GM21381 (cell line): ENCODE data around the gene KCNK16.

Experiments
- ATAC-seq: cut with Tn5 transposase; IDR thresholded peaks from one replicate; pipeline ENCODE4 v1.9.1; 2021; ENCODE audit warnings: mild to moderate bottlenecking, moderate library complexity; ENCODE audit not compliant: unreplicated experiment

KCNK16 gene

DNA sequence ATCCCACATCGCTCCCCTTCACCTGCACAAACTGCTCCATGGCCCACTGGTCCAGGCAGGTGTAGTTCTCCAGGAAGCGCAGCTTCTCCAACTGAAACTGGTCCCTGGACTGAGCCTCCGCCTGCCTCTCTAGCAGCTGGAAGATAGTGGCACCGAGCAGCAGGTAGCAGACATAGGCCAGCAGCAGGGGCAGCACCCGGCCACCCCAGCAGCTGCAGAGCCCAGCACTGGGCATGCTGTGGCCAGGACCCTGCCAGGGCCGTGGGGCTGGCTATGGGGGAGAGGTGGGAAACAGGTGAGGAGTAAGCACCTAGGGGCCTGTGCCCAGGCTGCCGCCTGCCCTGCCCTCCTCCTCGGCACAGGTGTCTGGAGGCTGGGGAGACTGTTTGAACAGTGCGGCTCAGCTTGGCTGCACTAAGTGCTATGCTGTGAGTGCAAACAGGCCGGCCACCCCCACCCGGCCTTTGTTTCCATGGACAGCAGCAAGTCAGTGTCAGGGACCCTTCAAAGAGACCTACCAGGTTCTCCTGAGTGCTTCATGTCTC is at the start of gene KCNK16:
KCNK16 (minus strand) TSS at position 397 of the 545 bp plus-strand sequence; CDS start at position 235, 162 bp downstream.
- ATAC-seq: no peak

- no peak for ATAC-seq
Observed at GRCh38 chr6:39370390-39370789, 47.9 kb upstream of the KCNK16 start.

- ATAC-seq: no peak
Observed at GRCh38 chr6:39369987-39370386, 47.5 kb upstream of the KCNK16 start.

- no peak for ATAC-seq
Observed at GRCh38 chr6:39367700-39368099, 45.2 kb upstream of the KCNK16 start.

GRCh38 chr6:39366931-39367618 is 44.6 kb upstream of the KCNK16 start:
- ATAC-seq: no peak

DNA sequence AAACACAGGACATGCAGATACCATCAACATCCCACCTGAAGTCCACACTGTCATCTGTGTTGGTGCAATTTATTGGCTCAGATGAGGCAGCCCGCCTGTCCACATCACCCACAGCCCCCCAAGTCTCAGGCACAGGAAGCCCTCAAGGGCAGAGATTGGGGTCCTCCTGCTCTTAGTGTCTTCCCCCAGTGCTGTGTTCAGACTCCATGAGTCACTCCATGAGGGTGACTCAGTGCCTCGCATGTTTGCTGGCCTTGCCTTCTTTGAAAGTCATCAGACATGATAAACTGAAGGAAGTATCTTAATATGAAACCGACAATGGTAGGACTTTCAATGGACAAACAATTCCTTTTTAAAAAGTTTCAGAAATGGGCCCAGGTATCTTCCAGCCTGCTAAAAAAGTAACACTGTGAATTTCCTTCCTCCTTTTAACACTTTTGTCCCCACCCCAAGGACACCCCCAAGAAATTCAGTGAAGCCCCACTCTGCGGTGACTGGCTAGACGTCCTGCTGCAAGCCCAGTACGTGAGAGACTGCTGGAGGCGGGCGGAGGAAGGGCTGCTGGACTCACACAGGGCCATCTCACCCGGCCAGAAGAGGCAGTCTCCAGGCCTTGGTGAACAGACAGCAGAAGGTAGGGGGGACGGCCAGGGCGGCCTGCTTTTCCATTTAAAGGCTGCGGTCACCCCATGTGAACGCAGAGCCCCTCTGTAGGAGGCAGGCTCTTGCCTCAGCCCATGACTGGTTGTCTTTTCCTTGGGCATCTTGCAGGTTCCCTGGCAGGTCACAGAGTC is 43.0 kb upstream of the KCNK16 start:
- no peak for ATAC-seq

DNA sequence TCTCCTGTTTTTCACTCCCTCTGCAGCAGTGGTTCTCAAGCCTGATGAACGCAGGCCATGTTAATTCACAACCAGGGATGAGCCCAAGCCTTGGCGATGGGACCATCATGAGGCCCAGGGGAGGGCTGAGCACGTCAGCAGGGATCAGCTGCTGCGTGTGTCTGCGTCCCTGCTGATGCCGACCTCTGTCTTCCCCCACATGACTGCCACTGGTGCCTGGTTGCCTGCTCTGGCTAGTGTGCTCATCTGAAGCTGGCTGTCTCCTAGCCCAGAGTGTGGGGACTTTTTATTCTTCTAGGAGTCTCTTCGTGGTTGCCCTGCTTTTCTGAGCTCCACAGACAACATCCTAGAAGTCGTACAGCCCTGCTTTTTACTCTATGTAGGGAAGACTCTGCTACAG is 40.8 kb upstream of the KCNK16 start:
- no peak for ATAC-seq

DNA sequence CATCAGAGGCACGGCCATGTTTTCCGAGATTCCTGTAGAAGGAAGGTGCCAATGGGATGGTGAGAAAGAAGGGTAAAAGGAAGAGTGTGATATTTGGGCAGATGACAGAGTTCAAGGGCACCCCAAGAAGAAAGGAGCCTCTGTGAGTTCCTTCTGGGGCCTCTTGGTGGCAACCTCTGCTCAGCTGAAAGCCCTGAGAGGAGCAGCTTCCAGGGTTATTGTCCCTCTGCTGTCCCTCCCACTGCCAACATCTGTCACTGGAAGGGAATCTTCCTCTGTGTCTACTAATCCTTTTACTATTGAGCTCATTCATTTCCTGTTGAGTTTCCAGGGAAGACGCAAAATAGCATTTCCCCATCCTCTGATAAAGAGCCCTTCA is 40.0 kb upstream of the KCNK16 start:
- ATAC-seq: peak; percentile 14

DNA sequence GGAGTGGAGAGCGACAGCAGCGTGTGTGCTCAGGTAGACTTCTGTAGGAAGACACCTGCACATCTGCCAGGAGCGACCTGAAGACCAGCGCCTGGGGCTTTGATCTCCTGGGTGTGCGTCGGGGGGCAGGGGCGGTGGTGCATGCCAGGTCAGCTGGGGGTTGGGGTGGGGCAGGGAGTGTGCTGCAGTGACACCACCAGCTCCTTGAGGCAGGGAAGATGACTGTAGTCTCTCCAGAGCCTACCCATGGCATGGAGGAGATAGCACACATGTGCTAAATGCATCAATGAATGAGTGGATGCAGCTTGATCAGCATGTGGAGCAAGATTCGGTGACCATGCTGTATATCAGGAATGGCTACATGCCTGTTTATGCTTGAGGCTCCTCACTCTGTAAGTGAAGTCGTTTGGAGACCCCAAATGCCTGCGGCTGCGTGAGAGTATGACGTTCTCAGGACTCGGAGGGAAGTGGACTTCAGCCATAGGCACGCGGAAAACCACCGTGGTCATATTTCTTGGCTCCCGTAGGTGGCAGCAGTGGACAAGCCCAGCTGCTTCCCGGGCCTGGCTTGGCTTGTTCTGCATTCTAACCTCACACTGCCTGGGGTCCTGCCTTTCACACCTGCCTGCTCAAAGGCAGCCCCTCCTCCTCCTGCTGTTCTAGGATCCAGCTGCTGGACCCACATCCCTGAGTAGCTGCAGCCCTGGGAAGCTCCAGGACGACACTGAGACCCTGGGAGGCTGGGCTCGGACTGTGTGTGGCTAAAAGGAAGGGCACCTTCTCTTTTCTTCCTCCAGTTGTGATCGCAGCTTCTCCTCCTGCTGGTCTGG is 39.4 kb upstream of the KCNK16 start:
- ATAC-seq: peak; percentile 62

DNA sequence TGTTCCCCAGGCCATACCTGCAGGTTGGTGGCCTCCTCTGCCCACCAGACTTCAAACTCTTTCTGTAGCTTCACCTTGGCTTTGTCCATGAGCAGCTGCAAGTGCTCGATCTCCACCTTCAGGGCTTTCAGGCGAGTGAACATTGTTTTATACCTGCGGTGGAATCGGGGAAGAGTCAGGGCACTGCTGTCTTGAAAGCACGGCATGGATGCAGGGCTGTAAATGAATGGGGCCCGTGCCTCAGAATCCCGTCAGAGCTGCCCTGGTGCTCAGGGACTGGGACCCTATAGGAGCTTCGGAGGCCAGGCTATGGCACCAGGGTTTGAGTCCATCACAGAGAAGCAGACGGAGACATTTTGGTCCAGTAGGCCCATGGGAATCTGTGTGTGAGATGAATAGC is 37.9 kb upstream of the KCNK16 start:
- no peak for ATAC-seq

GRCh38 chr6:39357998-39358686 is 35.6 kb upstream of the KCNK16 start:
- no peak for ATAC-seq

DNA sequence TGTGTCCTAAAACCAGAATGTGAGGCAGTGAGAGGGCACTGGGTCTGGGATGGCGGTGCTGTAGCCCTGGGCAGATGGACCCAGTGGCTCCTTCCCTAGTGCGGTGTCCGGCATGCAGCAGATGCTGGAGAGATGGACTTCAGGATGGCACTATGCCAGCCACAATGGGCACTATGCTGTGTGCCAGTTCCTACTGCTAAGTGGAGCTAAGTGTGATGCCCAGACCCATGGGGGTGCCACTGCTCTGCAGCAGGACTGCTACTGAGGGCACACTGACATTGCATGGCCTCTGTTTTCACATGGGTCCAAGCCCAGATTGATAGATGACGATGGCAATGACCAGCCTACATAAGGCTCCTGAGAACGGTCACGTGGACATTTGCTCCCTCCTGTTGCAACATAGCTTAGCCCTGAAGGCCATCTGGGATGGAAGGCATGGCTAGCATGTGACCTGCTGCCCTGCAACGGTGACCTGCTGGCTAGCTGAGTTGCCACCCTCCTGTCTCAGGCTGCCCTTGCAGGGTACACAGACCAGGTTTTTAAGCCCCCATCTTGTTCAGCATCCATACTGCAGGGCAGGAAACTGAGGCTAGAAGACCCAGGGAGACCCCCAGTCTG is 31.3 kb upstream of the KCNK16 start:
- ATAC-seq: no peak

GRCh38 chr6:39350723-39351505 is 28.4 kb upstream of the KCNK16 start:
- ATAC-seq: no peak

DNA sequence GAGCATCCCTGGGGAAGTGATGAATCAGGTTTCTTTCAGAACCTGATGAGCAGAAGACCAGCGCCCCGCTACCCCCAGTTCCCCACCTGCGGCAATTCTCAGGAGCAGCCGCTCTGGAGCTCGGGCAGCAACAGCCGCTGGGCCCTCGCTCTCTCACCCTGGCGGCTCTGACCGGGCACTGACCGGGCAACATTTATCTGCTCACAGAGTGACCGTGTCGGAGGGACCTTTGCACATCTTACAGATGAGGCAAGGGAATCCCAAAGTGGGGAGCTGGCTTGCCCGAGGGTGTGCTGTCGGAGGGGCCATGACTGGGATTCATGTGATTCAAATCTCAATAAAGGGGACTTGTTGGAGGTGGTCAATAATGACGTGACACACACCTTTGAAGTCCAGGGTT is 26.2 kb upstream of the KCNK16 start:
- ATAC-seq: no peak

DNA sequence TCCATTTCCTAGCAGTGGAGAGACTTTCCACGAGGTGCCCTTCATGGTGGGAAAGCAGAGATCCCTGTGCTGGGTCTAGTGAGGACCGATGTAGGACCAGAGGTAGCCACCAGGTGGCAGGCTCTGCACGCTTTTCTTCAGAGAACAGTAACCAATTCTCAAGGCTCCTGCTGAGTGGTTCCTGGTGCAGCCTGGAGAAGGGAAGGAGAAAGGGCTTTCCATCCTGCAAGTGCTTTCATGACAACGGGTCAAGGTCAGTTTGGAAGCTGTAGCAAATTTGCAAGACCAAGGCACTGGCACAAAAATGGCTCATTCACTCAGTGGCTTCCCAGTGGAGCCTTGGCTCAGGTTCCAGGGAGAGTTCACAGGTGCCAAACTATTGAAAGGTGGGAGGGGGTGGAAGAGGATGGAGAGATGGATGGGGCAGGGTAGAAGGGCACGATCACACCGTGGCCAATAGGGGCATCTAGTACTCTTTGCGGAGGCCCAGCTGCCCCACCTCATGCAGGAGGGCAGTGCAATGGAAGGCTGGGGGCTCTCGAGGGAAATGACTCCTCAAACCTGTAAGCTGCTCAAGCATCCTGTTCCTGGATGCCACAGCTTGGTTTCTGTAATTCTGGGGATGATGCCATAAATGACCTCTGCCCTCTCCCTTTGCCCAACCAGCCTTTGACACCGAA is 25.5 kb upstream of the KCNK16 start:
- ATAC-seq: peak; percentile 62

- no peak for ATAC-seq
Observed at GRCh38 chr6:39347206-39347605, 24.7 kb upstream of the KCNK16 start.

GRCh38 chr6:39344821-39345280 is 22.3 kb upstream of the KCNK16 start:
- no peak for ATAC-seq

DNA sequence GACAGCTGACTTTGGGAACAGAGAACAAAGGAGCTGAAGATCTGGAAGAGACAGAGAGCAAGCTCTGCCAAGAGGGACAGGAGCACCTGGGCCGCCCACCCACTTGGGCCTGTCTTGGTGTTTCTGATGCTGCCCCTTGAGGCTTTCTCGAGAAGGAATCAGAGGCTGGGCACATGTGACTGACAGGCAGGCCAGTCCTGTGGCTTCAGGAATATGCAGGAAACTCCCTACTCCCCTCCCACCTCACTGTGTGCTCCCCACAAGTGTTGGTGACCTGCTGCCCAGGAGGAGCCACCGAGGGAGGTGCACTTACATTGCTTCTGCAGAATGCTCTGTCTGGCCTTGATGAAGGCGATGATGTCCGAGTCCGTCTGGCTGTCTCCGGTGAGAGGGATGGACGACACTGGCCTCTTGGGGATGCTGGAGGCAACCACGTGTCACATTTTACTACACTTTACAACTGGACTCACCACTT is 20.9 kb upstream of the KCNK16 start:
- no peak for ATAC-seq
